GM23248 (cell line): ENCODE data around the gene MYO1D. TPM values are rescaled to one million over a fixed set of nuclear protein-coding genes. Genes with fewer than 3 reads are reported as not detected.
A peak's percentile ranks its signal among the peaks of the same experiment; 100 is the strongest.

Experiments
- DNase-seq: peaks from one replicate; pipeline ENCODE4 v3.0.0-alpha.2; 2015
- H2AFZ ChIP-seq: fragments of 200-600 bp; sonication (generic); 2 replicates; pipeline ENCODE4 v1.6.1; 2016; ENCODE audit warnings: antibody characterized with exemption
- H3F3A ChIP-seq: fragments of 200-600 bp; sonication (generic); 2 replicates; pipeline ENCODE4 v1.6.1; 2016; ENCODE audit warnings: mild to moderate bottlenecking, antibody characterized with exemption, mixed run types; ENCODE audit not compliant: insufficient read depth
- H3K27ac ChIP-seq: fragments of 200-600 bp; sonication (generic); 2 replicates; pipeline ENCODE4 v1.5.1; 2016; ENCODE audit warnings: mild to moderate bottlenecking
- H3K27me3 ChIP-seq: fragments of 200-600 bp; sonication (generic); replicated peaks from 2 replicates; pipeline ENCODE4 v1.6.1; 2016; ENCODE audit warnings: mild to moderate bottlenecking; ENCODE audit not compliant: insufficient read depth
- H3K36me3 ChIP-seq: fragments of 200-600 bp; sonication (generic); 2 replicates; pipeline ENCODE4 v1.6.1; 2016; ENCODE audit warnings: low read depth, mild to moderate bottlenecking
- H3K4me1 ChIP-seq: fragments of 200-600 bp; sonication (generic); 2 replicates; pipeline ENCODE4 v1.6.1; 2016; ENCODE audit warnings: mild to moderate bottlenecking; ENCODE audit not compliant: insufficient read depth
- H3K4me2 ChIP-seq: fragments of 200-600 bp; sonication (generic); one replicate; pipeline ENCODE4 v1.6.1; 2016; ENCODE audit warnings: mild to moderate bottlenecking; ENCODE audit not compliant: unreplicated experiment
- H3K4me3 ChIP-seq: fragments of 200-600 bp; sonication (generic); 2 replicates; pipeline ENCODE4 v1.5.1; 2016; ENCODE audit warnings: mild to moderate bottlenecking
- H3K79me2 ChIP-seq: fragments of 200-600 bp; sonication (generic); 2 replicates; pipeline ENCODE4 v1.6.1; 2016; ENCODE audit warnings: mild to moderate bottlenecking; ENCODE audit not compliant: insufficient read depth
- H3K9ac ChIP-seq: fragments of 200-600 bp; sonication (generic); 2 replicates; pipeline ENCODE4 v1.6.1; 2016; ENCODE audit warnings: mild to moderate bottlenecking
- H3K9me2 ChIP-seq: fragments of 200-600 bp; sonication (generic); 2 replicates; pipeline ENCODE4 v1.6.1; 2016; ENCODE audit warnings: mixed run types, mild to moderate bottlenecking, moderate library complexity; ENCODE audit not compliant: insufficient read depth
- H3K9me3 ChIP-seq: fragments of 200-600 bp; sonication (generic); one replicate; pipeline ENCODE4 v1.6.1; 2017; ENCODE audit warnings: low read depth
- H4K20me1 ChIP-seq: fragments of 200-600 bp; sonication (generic); 2 replicates; pipeline ENCODE4 v1.6.0; 2016; ENCODE audit not compliant: insufficient read depth
- EZH2 ChIP-seq: fragments of 200-600 bp; sonication (generic); IDR thresholded peaks from 2 replicates; pipeline ENCODE4 v1.6.1; 2018; ENCODE audit warnings: antibody characterized with exemption, mild to moderate bottlenecking; ENCODE audit not compliant: insufficient read depth, poor library complexity, severe bottlenecking
- EZH2phosphoT487 ChIP-seq: fragments of 200-600 bp; sonication (generic); IDR thresholded peaks from 2 replicates; pipeline ENCODE4 v1.6.1; 2018; ENCODE audit warnings: antibody characterized with exemption, moderate library complexity, mild to moderate bottlenecking, low read depth; ENCODE audit not compliant: insufficient read depth
- WGBS, 2 experiments: methylation state at CpG; one replicate each; pipeline ENCODE4 v1.1.6; 2015 to 2017; ENCODE audit warnings: low lambda C conversion rate in 2 of 2, low coverage in 1 of 2; ENCODE audit errors: missing lambda C conversion rate in 2 of 2; 5-methylcytosine and 5-hydroxymethylcytosine counted together
- in situ Hi-C: fragments of 300-500 bp; cut with MboI; formaldehyde crosslinking; loops from 2 replicates; pipeline ENCODE4 v1.15.0; 2020
- polyA plus RNA-seq: library from polyadenylated mRNA; unstranded; fragments of >200 nt; fragmentation: Nextera tagmentation; extraction: Ambion mirVana; gene quantifications from 2 replicates; pipeline ENCODE4 v1.2.1, GENCODE V29; 2016
- total RNA-seq: library from RNA; depleted of rRNA; stranded (reverse); fragments of >200 nt; shearing (Covaris generic); gene quantifications from 2 replicates; pipeline ENCODE4 v1.2.3, GENCODE V29; 2014

Gene MYO1D
- total and polyA plus RNA-seq, 2 experiments from 2014 or later = 54.1 to 99.5 TPM

GRCh38 chr17:32660496-32660985 is 216.4 kb downstream of the MYO1D start:
- in situ Hi-C loops = loop anchor here (25.0 kb wide), 1 partner anchor 252 kb away; no protein-coding TSS in a partner anchor
- no peaks in the 10 kb centered on the region for H3K79me2 ChIP-seq
- H3K9ac ChIP-seq = no peak overlapping the region
- H3K27me3 ChIP-seq = no peaks in the 10 kb centered on the region
- peaks cover 14% of the 10 kb centered on the region; the same call in 1 of the 2 replicates for H3F3A ChIP-seq
- no peak for DNase-seq
- peaks cover 14% of the 10 kb centered on the region; the same call in 1 of the 2 replicates for H3K36me3 ChIP-seq
- no peak overlapping the region for H3K4me3 ChIP-seq
- no peaks in the 10 kb centered on the region for H4K20me1 ChIP-seq
- H3K4me2 ChIP-seq = no peak overlapping the region
- H3K4me1 ChIP-seq = no peaks in the 10 kb centered on the region
- no peak overlapping the region for H3K27ac ChIP-seq
- H3K9me3 ChIP-seq = no peaks in the 10 kb centered on the region
- WGBS, 2 experiments = 62 to 64% methylated on average over 5 of the region's 5 CpGs
- TF ChIP-seq EZH2phosphoT487 (no peak), EZH2 (no peak)
- no peak overlapping the region for H2AFZ ChIP-seq
- no peaks in the 10 kb centered on the region for H3K9me2 ChIP-seq

DNA sequence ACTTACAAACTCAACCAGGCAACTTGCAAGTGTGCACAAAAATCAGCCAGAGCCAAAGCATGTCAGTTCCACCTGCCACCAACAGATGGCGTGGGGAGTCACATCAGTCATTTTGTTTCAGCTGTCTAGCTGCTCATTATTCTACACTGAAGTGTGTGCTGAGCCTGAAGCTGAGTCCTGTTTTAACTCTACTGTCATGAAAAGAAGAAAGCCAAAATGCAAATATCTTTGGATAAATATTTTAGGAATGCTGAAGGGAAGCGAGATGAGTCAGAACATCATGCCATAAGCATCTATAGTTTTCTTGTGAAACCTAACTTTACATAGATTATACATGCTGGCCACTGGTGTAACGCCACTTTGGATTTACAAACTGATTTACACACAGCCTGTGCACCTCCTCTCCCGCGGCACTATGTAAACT is 217.5 kb downstream of the MYO1D start:
- no peaks in the 10 kb centered on the region for H3K4me1 ChIP-seq
- H3F3A ChIP-seq = peaks cover 14% of the 10 kb centered on the region; the same call in 1 of the 2 replicates
- no peaks in the 10 kb centered on the region for H3K9me2 ChIP-seq
- H3K4me2 ChIP-seq = no peak overlapping the region
- peak; percentile 64 for DNase-seq
- H3K36me3 ChIP-seq = peaks cover 14% of the 10 kb centered on the region; the same call in 1 of the 2 replicates
- no peaks in the 10 kb centered on the region for H4K20me1 ChIP-seq
- whole genome bisulfite sequencing, 2 experiments = 33 to 39% methylated on average over 5 of the region's 5 CpGs
- no peak overlapping the region for H3K4me3 ChIP-seq
- no peak overlapping the region for H3K9ac ChIP-seq
- no peak overlapping the region for H3K27ac ChIP-seq
- no peaks in the 10 kb centered on the region for H3K9me3 ChIP-seq
- in situ Hi-C loops = loop anchor here (25.0 kb wide), 1 partner anchor 253 kb away; no protein-coding TSS in a partner anchor
- no peaks in the 10 kb centered on the region for H3K79me2 ChIP-seq
- H2AFZ ChIP-seq = no peak overlapping the region
- TF ChIP-seq EZH2phosphoT487 = no peak
- no peak for TF ChIP-seq EZH2
- no peaks in the 10 kb centered on the region for H3K27me3 ChIP-seq

DNA sequence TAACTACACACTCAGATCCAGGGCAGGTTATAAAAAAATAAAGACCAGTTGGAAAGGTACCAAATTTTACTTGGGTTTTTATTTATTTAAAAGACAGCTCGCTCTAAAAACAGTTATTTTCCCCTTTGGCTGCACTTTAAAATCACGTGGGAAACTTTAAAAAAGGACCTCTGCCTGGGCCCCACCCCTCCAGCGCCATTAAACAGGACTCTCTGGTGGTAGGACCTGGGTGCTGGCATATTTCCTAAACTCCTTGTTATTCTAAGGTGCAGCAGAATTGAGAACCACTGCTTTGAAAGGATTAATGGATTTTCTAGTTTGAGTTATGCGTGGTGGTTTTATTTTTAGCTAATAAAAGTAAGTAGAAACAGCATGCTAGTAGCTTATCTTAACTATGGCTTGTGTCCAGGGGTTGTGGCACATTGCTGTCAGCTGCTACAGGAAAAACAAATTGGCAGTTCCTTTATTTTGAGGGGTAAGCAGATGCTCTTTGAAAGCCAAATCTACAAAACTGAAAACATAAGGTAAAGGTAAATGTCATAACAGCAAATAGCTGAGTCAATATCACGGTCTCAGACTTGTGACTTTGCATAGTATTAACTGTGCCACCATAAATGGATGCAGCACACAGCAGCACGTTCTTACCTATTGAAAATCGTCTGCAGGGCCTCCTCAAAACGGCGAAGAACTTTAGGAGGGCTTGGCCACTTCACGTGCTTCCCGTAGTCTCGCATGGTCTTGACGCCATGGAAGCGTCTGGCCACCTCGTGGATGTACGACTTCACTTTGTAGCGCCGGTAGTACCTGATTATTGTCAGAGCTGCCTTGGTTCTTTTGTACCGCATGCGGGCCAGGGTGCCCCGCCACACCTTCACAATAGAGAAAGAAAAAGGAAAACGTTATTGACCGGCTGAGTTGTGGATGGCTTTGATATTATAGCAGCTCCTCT is 218.2 kb downstream of the MYO1D start:
- WGBS, 2 experiments = 76 to 77% methylated on average over 23 of the region's 23 CpGs
- Histone ChIP-seq H3F3A (peaks cover 14% of the 10 kb centered on the region; the same call in 1 of the 2 replicates), H3K9me2 (no peaks in the 10 kb centered on the region), H3K27ac (no peak overlapping the region), H3K4me2 (no peak overlapping the region), H2AFZ (no peak overlapping the region), H3K4me3 (no peak overlapping the region), H3K9ac (no peak overlapping the region), H4K20me1 (no peaks in the 10 kb centered on the region), H3K9me3 (no peaks in the 10 kb centered on the region), H3K27me3 (no peaks in the 10 kb centered on the region), H3K36me3 (peaks cover 15% of the 10 kb centered on the region), H3K79me2 (no peaks in the 10 kb centered on the region), H3K4me1 (no peaks in the 10 kb centered on the region)
- DNase-seq = no peak
- TF ChIP-seq EZH2 (no peak), EZH2phosphoT487 (no peak)
- in situ Hi-C loops = loop anchor here (25.0 kb wide), 1 partner anchor 254 kb away; no protein-coding TSS in a partner anchor

- Histone ChIP-seq H3K79me2 (no peaks in the 10 kb centered on the region), H3K9me2 (no peaks in the 10 kb centered on the region), H3K27me3 (no peaks in the 10 kb centered on the region), H3K27ac (no peak overlapping the region), H3K4me1 (no peaks in the 10 kb centered on the region), H2AFZ (no peak overlapping the region), H3K36me3 (peaks cover 27% of the 10 kb centered on the region), H3K9ac (no peak overlapping the region), H3F3A (peaks cover 14% of the 10 kb centered on the region; the same call in 1 of the 2 replicates), H4K20me1 (no peaks in the 10 kb centered on the region), H3K4me2 (no peak overlapping the region), H3K4me3 (no peak overlapping the region), H3K9me3 (no peaks in the 10 kb centered on the region)
- in situ Hi-C loops = loop anchor here (25.0 kb wide), 1 partner anchor 255 kb away; no protein-coding TSS in a partner anchor
- TF ChIP-seq EZH2phosphoT487 (no peak), EZH2 (no peak)
- DNase-seq = no peak
- 9 to 21% methylated on average over 1 of the region's 1 CpG for WGBS, 2 experiments
Measured at GRCh38 chr17:32656886-32657285, 220.0 kb downstream of the MYO1D start.
